Measurements from ENCODE around the gene TALDO1. TPM values are rescaled to one million over a fixed set of nuclear protein-coding genes. Genes with fewer than 3 reads are reported as not detected.
"Not testable (repeated sequence)": the region's sequence is repeated elsewhere in the genome, so short reads cannot be mapped to it uniquely, and the experiment has no call there.

Gene TALDO1
- polyA plus RNA-seq, 1 donor from 2014 or later, result 156 TPM

- Histone ChIP-seq H3K79me2 (replicated peaks; ENCODE audit: insufficient read depth, low read length) (no peaks in the 10 kb centered on the region), H3F3A (ENCODE audit: insufficient read depth, low read length, poor library complexity, severe bottlenecking) (no peaks in the 10 kb centered on the region), H3K9ac (ENCODE audit: low read length) (no peak overlapping the region), H3K27me3 (ENCODE audit: insufficient read depth, low read depth, low read length) (peaks cover 31% of the 10 kb centered on the region), H4K20me1 (ENCODE audit: insufficient read depth) (no peaks in the 10 kb centered on the region), H3K4me2 (ENCODE audit: low read length) (no peak overlapping the region), H3K27ac (ENCODE audit: low read length) (no peak overlapping the region), H3K4me3 (ENCODE audit: low read length) (no peak overlapping the region), H3K9me3 (ENCODE audit: low read length) (no peaks in the 10 kb centered on the region), H3K9me2 (ENCODE audit: insufficient read depth, low read length) (no peaks in the 10 kb centered on the region), H3K36me3 (ENCODE audit: insufficient read depth, low read length) (no peaks in the 10 kb centered on the region), H2AFZ (ENCODE audit: low read depth, low read length) (no peak overlapping the region)
- TF ChIP-seq CTCF (IDR thresholded peaks at IDR 0.05; ENCODE audit: poor library complexity, severe bottlenecking) (no peak), MXI1 (conservative IDR thresholded peaks at IDR 0.05; ENCODE audit: poor library complexity, severe bottlenecking) (no peak), SMC3 (conservative IDR thresholded peaks at IDR 0.05; ENCODE audit: poor library complexity) (no peak), REST (IDR thresholded peaks at IDR 0.05; ENCODE audit: borderline replicate concordance) (no peak), RAD21 (conservative IDR thresholded peaks at IDR 0.05) (no peak), EP300 (conservative IDR thresholded peaks at IDR 0.05; ENCODE audit: poor library complexity, severe bottlenecking) (no peak), EZH2 (IDR thresholded peaks at IDR 0.05; ENCODE audit: borderline replicate concordance, insufficient read depth, low read length, poor library complexity, severe bottlenecking) (no peak), POLR2AphosphoS5 (IDR thresholded peaks at IDR 0.05) (no peak), TAF1 (IDR thresholded peaks at IDR 0.05; ENCODE audit: low read depth) (no peak)
Observed at GRCh38 chr11:729492-730074, 17.7 kb upstream of the TALDO1 start.

- Histone ChIP-seq H3K9me2 (ENCODE audit: insufficient read depth, low read length) (no peaks in the 10 kb centered on the region), H3K79me2 (replicated peaks; ENCODE audit: insufficient read depth, low read length) (no peaks in the 10 kb centered on the region), H3K27me3 (ENCODE audit: insufficient read depth, low read depth, low read length) (no peaks in the 10 kb centered on the region), H3K27ac (ENCODE audit: low read length) (no peak overlapping the region), H3K9ac (ENCODE audit: low read length) (no peak overlapping the region), H3K4me2 (ENCODE audit: low read length) (no peak overlapping the region), H3K9me3 (ENCODE audit: low read length) (no peaks in the 10 kb centered on the region), H3F3A (ENCODE audit: insufficient read depth, low read length, poor library complexity, severe bottlenecking) (no peaks in the 10 kb centered on the region), H2AFZ (ENCODE audit: low read depth, low read length) (no peak overlapping the region), H3K4me3 (ENCODE audit: low read length) (no peak overlapping the region), H3K36me3 (ENCODE audit: insufficient read depth, low read length) (no peaks in the 10 kb centered on the region), H4K20me1 (ENCODE audit: insufficient read depth) (no peaks in the 10 kb centered on the region)
- TF ChIP-seq EP300 (conservative IDR thresholded peaks at IDR 0.05; ENCODE audit: poor library complexity, severe bottlenecking) (no peak), SMC3 (conservative IDR thresholded peaks at IDR 0.05; ENCODE audit: poor library complexity) (no peak), POLR2AphosphoS5 (IDR thresholded peaks at IDR 0.05) (no peak), MXI1 (conservative IDR thresholded peaks at IDR 0.05; ENCODE audit: poor library complexity, severe bottlenecking) (no peak), CTCF (IDR thresholded peaks at IDR 0.05; ENCODE audit: poor library complexity, severe bottlenecking) (no peak), REST (IDR thresholded peaks at IDR 0.05; ENCODE audit: borderline replicate concordance) (no peak), RAD21 (conservative IDR thresholded peaks at IDR 0.05) (no peak), EZH2 (IDR thresholded peaks at IDR 0.05; ENCODE audit: borderline replicate concordance, insufficient read depth, low read length, poor library complexity, severe bottlenecking) (no peak), TAF1 (IDR thresholded peaks at IDR 0.05; ENCODE audit: low read depth) (no peak)
Observed at GRCh38 chr11:733072-733471, 14.2 kb upstream of the TALDO1 start.

GRCh38 chr11:734541-734940 is 12.7 kb upstream of the TALDO1 start:
- not testable (repeated sequence) for H3K9me3 ChIP-seq (ENCODE audit: low read length); H3K4me3 ChIP-seq (ENCODE audit: low read length); H3K9me2 ChIP-seq (ENCODE audit: insufficient read depth, low read length); H3K9ac ChIP-seq (ENCODE audit: low read length); H4K20me1 ChIP-seq (ENCODE audit: insufficient read depth); H3K27ac ChIP-seq (ENCODE audit: low read length); H3K4me2 ChIP-seq (ENCODE audit: low read length); H3K79me2 ChIP-seq (replicated peaks; ENCODE audit: insufficient read depth, low read length); H3K27me3 ChIP-seq (ENCODE audit: insufficient read depth, low read depth, low read length); H3F3A ChIP-seq (ENCODE audit: insufficient read depth, low read length, poor library complexity, severe bottlenecking); H2AFZ ChIP-seq (ENCODE audit: low read depth, low read length); H3K36me3 ChIP-seq (ENCODE audit: insufficient read depth, low read length)

All from neural cell (in vitro differentiated cells).